Stimulated activated CD4-positive, alpha-beta T cell treated with anti-CD3 and anti-CD28 coated beads, Interleukin-15, amount 100 ng/mL, for 24 hours (primary cell): ENCODE data around the gene CDH20.

Experiments
- DNase-seq: peaks from one replicate; pipeline ENCODE4 v3.0.0-alpha.2; 2020

Gene CDH20

DNA sequence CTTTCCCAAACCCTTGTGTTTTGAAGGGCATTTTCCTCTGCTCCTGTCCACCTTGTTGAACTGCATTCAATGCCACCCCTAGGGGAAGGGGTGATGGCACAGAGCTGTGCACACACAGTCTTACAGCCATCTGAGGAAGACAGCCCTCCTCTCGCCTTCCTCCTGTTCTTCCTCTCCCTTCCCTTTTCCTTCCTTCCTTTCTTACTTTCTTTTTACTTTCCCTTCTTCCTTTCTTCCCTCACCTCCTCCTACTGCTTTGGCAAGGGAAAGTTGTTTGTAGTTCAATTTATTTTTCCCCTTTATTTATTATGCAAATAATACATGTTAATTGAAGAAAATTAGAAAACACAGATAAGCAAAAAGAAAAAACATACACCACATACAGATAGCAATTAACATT, 99.4 kb downstream of the CDH20 start:
- DNase-seq, result no peak

DNA sequence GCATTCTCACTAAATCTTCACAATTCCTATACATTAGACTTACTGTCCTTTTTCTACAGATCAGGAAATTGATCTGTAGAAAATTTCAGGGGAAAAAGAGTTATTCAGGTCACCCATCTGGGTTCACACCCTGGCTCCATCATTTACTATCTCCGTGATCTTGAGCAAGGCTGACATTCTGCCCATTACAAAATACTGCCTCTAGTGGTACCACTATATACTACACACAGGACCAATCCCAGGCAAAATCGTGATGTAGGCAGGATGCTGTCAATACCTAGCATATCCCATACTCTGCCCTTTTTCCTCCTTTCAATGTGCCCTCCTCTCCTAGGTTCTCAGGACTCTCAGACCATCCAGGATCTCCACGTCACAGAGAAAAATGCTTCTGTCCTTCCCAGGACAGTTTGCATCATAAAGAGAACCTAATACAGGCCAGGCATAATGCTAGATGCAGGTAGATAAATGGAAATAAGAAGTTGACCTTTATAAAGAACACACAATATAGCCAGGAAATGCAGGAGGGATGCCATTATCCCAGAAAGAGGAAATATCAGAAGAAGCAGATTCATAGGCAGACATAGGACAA, 101.9 kb downstream of the CDH20 start:
- no peak for DNase-seq

DNA sequence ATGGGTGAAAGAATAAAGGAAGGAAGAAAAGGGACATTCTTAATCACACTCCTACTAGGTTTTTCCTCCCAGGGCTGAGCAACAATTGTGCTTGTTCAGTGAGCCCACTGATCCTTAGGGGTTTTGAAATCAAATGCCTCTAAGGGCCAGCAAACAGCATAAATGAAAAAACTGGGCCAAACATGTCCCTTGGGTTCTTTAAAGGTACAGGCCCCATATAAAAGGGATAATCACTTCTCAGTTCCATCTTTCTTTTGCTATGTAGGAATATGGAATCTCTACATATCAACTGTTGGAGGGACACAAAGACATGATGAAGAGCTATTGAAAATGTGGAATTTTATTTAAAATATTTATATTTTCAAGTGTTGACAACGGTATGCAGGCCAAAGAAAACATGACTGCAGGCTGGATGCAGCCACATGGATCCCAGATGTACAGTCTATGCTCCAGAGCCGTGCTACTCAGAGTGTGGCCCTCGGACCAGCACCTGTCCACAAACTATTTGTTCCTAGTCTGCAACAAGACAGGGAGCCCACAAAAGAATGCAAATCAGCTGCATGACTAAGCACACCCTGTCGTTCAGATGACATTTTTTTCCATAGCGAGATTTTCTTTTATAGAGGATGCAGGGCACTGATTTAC, 110.0 kb downstream of the CDH20 start:
- DNase-seq, result no peak

DNA sequence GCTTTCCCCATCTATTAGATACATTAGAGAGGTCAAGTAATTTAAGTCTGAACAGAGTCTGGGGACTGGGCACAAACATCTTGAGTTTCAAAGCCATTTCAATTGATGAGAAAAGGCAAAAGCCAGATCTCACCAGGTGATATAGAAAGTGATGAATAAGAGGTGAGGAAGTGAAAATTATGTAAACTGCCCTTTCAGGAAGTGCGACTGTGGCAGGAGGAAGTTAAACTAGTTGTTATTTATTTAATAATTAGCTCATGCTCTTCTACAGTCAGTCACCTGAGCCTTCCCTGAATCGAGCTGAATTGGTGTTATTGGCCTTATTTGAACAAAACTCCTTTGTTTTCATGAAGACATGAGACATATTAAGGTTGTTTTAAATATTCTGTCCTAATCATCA, 115.1 kb downstream of the CDH20 start:
- DNase-seq, result no peak

DNA sequence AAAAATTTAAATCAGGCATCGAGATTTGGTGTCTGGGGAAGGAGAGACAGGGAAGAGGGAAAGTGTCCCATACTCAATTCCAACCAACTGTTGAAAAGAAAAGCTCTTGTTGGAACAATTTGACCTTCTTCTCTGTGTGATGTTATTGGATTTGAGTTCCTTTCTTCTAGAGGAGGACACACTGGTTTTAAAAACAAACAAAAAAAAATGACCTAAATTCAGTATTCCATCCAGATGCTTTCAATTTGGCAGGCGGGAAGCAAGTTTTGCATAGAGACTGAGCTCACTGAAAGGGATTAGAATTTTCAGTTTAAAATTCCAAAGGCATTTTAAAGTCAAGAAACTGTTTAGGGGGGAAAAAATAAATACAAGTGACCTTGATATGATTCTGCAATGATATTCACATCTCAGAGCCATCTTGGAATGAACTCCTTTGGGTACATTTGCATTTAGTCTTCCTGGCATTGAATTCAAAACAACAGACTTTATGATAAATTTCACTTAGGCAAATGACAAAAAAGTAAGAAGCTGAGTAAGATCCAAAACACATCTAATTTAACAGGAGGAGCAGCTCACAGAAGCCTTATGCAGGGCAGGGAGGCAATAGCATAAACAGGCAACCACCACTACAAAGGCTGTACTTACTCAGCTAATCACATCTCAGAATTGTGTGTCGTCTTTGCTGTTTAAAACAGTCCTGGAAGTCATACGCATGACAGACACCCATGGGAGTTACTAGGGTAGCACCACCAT, 126.8 kb downstream of the CDH20 start:
- DNase-seq, result no peak

DNA sequence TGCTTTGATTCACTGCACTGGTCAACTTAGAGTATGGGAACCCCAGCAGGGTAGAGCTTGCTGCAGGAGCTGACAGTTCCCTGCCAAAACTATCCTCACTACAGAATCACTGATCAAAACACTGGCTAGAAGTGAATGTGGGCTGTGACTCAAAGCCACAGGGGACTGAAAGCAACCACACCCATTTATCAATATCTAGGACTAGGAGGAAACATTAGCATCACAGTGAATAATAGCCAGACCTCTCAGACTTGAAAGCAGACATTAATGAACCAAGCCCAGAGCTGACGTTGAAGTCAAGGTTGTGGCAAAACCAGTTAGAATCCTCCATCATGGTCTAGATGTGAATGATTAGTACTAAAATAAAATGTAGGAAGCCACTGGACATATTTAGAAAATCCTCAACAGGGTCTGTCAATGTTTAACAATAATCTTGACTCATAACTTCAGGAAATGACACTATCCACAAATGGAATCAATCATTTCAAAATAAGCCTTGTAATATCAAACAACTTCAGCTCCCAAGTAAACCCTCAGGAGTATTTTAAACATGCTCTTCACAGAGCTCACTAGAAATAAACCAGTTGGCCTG, 131.4 kb downstream of the CDH20 start:
- no peak for DNase-seq

DNA sequence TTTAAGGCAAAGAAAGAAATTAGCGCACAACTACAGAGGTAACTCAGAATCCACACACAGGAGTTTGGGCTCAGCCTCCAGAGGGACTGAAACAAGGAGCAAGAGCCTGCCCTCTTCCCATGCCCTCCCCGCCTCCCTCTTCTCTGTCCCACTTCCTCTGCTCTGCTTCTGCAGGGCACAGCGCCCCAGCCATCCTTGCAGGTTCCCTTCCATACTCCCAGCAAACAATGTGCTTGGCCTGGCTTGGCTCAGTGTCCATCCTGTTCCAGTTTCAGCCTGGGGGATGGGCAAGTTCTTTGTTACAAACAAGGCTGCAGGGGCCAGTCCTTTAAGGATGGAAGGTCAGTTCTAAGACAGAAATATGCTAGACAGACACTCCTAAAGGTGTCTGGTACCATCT, 133.5 kb downstream of the CDH20 start:
- no peak for DNase-seq

DNA sequence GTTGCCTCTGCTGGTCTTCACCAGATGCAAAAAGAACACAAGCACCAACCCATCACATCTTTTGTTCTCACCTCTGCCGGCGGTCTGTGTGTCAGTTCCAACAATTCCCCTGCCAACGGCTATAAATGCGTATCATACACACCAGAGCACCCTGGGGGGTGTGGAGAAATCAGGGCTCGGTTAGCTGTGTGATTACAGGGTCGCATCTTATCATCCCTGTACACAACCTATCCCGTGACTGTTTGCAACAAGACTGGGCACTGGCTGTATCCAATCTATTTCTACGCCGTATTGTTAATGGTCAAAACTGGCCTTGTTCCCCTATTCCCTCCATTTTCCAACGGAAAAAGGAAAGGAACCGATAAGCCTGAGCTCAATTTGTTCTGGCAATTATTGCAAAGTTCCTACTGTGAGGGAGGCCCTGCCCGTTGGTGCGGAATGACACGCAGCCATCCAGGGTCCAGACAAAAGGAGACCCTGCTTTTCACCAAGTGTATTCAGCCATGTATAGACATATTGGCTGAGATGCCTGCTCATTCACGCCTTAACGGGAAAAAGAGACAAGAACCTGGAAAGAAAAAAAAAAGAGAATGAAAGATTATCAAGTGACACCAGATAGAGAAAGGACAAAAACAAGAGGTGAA, 136.9 kb downstream of the CDH20 start:
- DNase-seq, result no peak

DNA sequence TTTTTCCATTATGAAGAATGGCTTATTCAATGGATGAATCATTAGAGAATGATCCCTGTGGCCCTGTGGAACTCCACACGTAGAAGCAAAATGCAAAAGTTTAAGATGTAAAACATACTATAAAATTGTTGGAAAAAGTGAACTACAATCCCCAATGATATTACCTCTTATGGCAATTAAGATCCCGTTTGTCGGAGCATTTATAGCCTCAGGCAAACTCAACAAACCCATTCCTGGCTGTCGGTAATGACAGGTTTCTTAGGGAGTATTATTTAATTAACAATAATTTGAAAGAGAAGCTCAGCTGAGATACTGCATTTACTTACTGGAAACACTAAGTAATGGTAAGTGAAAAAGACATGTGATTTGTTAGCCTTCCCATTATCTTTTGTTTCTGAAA, 138.3 kb downstream of the CDH20 start:
- no peak for DNase-seq

DNA sequence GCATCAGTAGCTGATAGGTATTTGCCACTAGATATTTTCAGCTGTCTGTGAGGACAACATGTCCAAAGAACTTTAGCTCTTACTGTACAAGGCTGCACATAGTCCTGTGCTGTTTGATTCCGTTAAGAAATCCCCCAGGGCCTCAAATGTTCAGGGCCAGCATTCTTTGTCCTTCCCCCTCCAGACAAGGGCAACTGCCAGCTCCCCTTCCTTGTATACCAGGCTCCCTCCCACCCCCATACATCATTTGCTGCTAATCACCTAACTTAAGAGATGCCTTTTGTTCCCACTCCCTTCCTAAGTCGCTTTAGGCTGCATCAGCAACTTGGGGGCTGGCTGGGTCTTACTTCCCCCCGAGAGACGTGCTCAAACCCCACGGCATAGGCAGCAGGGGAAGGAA, 138.7 kb downstream of the CDH20 start:
- no peak for DNase-seq

DNA sequence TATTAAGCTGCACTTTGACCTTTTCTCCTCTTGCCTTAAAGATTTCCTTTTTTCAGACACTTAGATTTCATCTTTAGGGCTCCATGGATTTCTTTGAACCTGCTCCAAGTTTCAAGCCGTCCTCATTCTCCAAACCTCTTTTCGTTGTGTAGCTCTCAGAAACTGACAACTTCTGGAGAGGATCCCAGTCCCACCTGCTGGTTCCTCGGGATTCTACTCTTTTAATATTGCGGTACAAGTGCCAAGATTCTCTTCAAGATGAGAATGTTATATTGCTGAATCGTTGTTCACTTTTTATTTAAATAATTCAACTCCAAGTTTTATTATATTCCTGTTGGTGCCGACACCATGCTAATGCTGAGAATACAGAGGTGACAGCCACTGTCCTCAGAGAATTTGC, 141.1 kb downstream of the CDH20 start:
- DNase-seq, result no peak

DNA sequence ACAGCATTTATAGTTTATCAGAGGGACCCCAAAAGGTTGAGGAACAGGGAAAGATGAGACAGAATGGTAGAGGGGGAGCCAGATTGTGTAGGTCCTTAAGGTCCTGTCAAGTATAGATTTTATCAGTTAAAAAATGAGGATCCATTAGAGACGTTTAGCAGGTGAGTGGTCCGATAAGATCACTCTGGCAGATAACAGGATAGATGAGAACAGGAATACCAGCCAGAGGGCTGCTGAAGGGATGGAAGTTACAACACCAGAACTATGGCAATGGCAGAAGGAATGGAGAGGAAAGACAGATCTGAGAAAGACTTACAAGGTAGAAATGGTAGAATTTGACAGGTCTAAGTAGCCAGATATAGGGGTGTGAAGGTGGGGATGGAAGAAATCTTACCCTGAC, 141.7 kb downstream of the CDH20 start:
- no peak for DNase-seq

DNA sequence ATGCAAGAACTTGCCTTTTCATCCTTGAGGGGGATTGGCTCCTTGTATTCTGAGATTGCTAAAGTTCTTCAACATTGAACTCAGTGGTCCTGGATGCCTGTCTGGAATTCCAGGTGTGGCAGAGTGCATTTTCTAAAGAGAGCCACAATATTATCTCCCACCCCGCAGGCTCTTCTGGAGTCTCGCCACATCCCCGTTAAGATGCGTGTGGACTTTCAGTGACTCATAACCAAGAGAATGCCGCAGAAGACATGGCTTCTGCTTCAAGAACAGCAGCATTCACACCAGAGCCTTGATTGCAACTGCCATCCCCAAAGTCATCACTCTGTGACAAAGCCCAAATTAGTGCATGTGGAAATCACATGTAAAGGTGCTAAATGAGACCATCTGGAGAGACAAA, 142.7 kb downstream of the CDH20 start:
- no peak for DNase-seq

DNA sequence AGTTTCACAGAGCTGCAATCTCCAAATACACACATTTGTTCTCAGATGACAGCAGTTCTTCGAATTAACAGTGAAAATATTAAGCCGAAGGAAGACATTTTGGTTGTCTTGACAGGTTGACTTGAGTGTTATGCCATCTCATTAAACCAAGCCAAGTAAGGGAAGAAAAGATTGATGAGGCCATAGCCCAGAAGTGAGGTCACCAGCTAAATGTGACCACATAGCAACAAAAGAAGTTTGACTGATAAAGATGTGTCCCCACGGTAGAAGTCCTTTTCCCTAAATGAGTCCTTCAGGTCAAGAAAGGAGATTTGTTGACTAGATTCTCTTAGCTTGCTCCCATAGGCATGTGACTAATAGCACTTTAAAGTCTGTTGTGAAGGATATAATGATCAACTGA, 156.1 kb downstream of the CDH20 start:
- no peak for DNase-seq

DNA sequence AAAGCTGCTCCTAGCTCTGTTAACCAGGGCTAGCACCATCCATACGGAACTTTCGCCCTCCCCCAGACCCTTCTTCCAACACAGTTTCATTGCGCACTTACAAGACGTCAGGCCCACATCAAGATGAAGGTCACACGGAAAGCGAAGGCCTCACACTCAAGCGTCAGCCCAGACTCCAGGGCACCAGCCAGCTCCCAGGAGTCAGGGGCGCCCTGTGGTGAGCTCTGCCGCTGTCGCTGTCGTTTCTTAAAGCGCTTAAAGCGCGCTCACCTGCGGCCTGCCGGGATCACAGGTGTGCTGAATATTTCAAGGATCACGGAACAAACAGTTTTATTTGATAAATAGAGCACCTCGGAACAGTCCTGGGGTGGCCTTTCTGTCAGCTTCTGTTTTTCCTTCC, 163.1 kb downstream of the CDH20 start:
- DNase-seq, result no peak

DNA sequence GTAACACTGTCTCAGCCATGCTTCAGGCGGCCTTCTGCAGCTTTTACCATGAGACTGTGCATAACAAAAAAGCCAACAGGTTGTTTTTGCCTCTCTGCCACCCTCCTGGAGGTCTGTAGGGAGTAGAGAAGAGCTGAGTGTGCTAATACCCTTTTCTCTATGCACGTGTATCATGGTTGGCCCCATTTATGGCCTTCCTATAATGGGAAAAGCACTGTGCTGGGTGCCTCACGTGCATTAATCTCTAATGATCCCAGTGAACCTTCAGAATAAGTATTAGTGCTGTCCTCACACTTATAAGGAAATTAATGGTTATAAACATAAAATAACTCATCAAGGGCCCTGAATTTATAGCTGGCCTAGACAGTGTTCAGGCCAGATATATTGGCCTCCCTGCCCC, 164.2 kb downstream of the CDH20 start:
- no peak for DNase-seq

DNA sequence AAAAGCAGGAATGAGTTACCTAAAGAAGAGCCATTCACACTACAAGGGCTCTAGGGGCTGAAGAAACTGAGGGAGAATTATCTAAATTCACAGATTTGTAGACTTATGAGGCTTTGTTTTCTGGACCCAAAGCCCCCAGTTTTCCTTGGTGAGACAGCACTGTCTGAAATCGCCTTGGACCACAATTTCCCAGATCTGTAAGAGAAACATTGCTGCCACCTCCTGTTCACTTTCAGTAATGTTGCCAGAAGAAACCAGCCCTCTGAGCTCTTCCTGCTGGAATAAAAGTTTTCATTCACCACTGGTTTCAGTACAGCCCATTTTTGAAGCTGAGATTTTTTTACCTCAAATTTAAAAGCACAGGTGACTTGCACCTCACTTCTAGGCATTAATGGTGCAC, 169.2 kb downstream of the CDH20 start:
- DNase-seq, result peak; percentile 1

DNA sequence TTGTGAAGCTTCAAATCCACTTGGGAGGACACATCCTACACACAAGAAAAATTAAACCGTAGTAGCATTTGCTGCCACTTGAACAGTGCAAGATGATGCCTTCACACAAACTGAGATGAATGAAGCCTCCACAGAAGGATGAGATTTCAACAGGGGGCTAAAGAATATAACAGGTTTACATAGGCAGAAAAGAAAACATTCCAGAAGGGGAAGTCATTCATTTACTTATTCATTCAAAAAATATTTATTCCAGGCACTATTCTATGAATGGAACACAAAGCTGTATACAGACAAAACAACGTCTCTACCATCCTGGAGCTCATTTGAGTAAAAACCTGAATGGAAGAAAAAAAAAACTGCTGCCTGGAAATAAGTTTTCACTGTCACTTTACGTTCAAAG, 170.5 kb downstream of the CDH20 start:
- no peak for DNase-seq

DNA sequence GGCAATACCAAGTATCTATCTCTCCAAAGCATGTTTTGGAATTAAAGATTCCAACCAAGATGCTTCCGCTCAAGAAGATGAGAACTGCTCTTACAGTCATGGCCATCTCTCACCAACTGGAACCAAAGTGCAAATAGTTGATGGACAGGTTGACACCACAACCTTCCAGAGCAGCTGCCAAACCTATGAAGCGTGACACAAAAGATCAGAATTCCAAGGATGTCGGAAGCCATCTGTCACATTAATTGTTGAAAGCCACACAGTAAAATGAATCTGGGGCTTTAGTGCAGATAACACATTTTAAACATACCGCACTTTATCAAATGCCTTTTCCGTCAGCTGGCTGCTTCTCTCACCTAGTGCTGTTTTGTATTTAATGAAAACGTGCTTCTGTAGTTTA, 195.7 kb downstream of the CDH20 start:
- DNase-seq, result no peak

DNA sequence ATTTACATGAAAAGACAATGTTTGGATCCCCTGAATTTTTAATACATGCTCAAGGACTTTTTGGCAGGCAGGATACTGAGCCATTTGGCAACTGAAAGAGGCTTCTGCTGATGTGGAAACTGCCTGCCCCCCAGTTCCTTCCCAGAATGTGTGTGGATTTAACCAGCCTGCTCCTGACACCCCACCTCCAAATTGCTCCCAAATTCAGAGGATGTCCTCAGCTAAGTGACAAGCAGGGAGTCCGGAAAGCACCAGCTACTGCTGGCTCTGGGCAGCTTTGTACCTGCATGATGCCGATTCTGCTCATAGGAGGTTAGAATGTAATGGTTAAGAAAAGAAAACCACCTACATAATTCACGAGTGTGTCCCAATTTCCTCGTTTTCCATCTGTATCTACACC, 197.5 kb downstream of the CDH20 start:
- no peak for DNase-seq

DNA sequence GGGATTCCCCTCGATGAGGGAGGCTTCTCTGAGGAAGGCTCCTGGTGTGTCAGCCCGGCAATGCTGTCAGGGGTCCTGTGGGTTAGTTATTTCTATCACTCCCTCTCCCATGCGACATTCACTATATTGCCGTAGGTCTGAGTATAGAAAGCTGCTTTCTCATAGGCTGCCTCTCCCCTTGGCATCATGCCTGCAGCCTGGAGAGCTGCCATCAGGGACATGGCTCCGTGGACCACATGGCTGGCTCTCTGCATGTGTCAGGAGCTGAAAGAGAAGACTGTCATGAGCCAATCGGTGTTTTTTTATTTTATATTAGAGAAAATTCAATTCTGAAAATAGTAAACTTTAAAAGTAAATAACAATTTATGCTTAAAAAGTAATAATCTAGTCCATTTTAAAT, 198.0 kb downstream of the CDH20 start:
- DNase-seq, result no peak

DNA sequence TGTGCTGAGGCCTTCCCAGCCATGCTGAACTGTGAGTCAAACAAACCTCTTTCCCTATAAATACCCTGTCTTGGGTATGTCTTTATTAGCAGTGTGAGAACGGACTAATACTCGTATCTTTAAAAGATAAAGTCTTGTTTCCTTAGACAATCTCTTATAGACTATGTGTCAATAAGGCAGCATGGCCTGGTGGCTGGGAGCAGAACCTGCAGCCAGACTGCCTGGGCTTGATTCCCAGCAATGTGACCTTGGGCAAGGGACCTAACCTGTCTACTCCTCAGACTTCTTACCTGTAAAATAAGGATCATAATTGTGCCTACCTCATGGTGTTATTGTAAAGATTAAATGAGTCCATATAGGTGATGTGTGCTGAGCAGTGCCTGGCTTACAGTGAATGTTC, 198.7 kb downstream of the CDH20 start:
- DNase-seq, result no peak

DNA sequence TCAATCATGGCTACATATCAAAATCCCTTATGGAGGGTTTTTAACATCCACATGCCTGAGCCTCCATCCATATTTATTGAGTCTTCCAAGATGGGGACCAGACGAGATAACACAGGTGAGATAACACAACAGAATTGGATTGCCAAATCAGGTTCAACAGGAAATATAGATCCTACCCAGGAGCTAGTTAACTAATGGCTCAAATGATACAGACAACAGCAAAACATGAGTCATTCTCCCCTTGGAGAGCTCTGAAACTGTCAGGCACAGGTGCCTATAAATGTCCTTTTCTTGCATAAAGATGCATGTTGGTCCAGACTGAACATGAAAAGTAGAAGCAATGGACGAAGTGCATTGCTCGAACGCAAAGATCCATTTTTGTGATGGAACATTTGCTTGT, 202.2 kb downstream of the CDH20 start:
- no peak for DNase-seq

DNA sequence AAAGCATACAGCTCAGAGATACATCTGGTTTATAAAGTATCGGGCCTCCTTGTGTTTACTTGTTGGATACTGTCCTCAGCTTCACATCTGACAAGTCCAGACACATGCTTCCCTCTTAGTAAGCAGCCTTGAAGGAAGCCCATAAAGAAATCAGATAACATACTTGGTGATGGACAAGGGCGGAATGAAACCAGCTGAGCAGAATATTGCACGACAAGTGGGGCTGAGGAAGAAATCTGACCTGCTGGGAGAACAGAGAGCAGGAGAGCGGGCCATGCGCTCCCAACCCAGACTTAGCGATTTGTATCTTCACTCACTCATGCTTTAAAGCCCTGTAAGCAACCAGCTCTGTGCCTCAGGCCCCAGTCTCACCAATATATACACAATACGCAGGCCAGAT, 208.4 kb downstream of the CDH20 start:
- no peak for DNase-seq
